CD4-positive, alpha-beta T cell treated with Interleukin-12 subunit alpha and Interleukin-12 subunit beta, for 1 hour (primary cell): Measurements from ENCODE around the gene PNPLA2.

Source experiments
- DNase-seq: peaks from one replicate; pipeline ENCODE4 v3.0.0-alpha.2; 2020

The PNPLA2 gene

GRCh38 chr11:846496-847098 lies 27.9 kb downstream of the PNPLA2 start:
- DNase-seq, result no peak

GRCh38 chr11:847876-848275 lies 29.2 kb downstream of the PNPLA2 start:
- DNase-seq, result no peak

DNA sequence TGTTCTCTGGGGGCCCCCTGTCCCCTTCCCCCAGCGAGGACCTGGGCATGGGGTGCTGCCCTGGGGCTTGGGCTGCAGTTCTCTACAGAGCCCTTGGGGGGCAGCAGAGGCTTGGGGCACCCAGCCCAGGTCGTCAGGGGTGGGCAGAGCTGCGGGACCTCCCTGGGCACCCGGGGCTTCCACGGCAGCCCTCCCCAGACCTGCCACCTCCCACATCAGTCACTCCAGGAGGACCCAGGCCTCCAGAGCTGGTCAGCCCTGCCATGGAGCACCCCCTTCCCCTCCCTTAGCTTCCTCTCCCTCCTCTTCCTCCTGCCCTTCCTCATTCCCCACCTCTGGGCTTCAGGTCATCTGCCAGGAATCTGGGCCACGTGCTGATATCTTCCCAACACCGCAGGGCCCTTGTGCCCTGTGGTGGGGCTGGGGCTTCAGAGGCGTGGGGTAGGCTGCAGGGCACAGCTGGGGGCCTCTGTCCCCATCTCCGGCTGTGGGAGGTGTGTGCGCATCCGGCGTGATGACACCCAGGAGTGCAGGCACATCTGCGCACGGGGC lies 29.7 kb downstream of the PNPLA2 start:
- peak; percentile 74 for DNase-seq

- peak; percentile 51 for DNase-seq
These were observed 30.6 kb downstream of the PNPLA2 start for GRCh38 chr11:849104-849824.

DNA sequence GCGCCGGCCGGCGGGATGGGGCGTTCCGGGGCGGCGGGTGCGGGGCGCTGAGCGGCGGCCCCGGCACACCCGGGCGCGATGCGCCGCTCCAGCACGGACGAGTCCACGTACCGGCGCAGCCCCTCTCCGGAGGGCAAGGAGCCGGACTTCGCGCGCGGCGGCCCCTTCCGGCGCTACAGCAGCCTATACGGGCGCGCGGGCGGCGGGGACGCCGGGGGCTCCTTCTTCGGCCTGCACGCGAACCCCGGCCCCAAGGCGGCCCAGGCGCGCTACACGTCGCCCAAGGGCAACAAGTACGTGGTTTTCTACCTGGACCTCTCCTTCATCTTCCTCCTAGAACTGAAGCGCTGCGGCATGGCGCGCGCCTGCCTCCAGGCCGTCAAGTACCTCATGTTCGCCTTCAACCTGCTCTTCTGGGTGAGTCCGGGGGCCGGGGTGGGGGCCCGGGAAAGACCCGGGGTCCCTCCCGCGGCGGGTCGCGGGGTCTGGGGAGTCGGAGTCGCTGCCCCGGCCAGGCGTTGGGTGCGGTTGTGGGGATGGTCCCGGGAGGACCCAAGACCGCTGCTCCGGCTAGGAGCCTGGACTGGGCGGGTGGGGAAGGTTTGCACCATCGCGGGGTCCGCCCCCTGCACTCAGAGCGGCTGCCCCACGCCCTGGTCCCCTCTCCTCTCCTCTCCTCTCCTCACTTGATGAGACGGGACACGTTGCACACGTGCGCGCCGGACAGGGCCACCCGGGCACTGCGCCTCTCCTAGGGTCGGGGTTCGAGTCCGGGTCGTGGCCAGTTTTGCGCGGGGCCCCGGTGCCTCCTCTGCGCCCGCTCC lies 31.4 kb downstream of the PNPLA2 start:
- DNase-seq, result no peak

GRCh38 chr11:850775-851763 lies 32.4 kb downstream of the PNPLA2 start:
- DNase-seq, result no peak

DNA sequence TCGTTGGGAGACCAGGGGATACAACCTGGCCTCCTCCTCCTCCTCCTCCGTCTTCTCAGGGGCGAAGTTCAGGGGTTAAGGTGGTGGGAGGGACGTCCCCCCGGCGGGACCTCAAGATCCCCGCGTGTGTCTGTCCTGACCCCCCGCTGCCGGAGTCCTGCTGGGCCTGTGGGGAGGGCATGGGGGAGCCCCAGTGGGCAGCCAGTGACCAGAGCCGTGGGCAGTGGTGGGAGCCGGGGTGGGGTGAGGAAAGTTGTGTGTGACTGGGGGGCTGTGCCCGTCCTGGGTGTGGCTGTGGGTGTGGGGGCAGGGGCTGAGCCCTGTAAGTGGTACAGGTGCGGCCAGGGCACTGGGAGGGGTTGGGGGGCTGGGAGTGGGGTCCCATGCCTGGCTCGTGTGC lies 34.0 kb downstream of the PNPLA2 start:
- no peak for DNase-seq

DNA sequence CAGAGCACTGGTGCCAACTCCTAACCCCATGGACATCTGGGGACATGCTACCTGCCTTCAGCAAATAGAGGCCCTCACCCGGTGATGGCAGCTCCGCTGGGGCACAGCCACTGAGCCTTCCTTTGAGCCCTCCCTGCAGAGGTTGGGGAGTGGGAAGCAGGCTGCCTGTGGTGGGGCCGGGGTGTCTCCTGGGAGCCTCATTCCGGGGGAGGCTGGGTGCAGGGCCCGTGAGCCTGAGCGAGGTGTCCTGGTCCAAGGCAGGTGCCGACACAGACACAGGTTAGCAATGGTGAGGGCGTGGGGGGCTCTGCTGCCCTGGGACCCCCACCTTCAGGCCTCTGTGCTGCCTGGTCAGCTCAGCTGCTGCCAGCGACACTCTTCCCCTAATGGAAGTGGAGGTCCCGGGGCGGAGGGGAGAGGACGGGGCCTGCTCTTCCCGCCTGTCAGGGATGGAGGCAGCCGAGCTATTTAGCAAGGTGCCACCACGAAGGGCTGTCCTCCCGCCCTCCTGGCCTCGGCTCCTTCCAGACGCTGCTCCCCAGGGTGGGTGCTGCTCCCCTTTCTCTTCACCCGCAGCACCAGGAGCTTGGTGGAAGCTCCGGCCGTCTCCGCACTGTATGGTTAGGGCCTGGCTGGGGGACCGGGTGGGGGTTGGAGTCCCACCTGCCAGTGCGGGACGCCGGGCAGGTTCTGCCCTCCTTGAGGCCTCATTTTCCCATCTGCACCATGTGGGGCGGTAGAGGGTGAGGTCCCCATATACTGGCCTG lies 35.2 kb downstream of the PNPLA2 start:
- DNase-seq, result no peak

GRCh38 chr11:854601-855329 lies 36.1 kb downstream of the PNPLA2 start:
- DNase-seq, result no peak

GRCh38 chr11:855330-855674 lies 36.6 kb downstream of the PNPLA2 start:
- no peak for DNase-seq

- no peak for DNase-seq
These were observed 37.1 kb downstream of the PNPLA2 start for GRCh38 chr11:855796-856195.

DNA sequence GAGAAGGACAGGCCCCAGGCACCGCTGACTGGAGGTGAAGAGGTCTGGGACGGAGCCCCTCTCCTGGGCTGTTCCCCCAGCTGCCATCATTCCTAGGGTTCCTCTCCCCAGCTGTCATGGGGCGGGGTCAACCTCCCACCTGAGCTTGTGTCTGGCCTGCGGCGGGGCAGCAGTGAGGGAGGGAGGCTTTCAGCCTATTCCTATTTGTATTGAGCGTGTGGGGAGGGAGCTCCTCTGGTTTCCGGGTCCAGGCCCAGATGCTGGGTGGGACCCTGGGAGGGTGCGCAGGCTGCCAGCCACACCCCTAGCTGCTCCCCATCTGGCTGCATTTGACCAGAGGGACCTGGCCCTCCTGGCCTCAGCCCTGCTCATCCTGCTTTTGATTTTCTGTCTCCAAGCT lies 37.7 kb downstream of the PNPLA2 start:
- DNase-seq, result no peak

DNA sequence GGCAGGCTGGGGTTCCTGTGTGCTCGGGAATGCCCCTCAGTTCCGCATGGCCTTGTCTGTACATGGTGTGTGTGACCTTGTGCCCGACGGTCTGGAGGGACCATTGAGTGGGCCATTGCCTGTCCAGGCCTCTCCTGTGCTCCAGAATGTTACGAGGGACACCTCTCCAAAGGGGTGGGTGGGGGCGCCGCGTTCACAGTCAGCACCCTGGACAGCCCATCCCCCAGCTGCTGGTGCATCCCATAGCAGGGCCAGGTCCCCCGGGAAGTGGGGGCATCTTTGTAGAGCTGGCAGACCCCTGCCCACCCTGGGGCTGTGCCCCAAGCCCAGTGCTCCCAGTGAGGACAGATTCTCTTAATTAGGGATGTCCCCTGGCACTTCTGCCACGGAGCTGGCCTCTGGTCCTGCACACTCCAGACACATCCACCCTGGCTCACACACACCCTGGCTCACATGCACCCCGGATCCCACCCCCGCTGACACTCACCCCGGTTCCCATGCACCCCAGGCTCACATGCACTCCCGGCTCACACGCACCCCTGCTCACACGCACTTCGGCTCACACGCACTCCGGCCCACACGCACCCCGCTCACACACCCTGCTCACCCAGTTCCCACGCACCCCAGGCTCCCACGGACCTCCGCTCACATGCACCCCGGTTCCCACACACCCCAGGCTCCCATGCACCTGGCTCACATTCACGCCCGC lies 39.5 kb downstream of the PNPLA2 start:
- DNase-seq, result no peak

DNA sequence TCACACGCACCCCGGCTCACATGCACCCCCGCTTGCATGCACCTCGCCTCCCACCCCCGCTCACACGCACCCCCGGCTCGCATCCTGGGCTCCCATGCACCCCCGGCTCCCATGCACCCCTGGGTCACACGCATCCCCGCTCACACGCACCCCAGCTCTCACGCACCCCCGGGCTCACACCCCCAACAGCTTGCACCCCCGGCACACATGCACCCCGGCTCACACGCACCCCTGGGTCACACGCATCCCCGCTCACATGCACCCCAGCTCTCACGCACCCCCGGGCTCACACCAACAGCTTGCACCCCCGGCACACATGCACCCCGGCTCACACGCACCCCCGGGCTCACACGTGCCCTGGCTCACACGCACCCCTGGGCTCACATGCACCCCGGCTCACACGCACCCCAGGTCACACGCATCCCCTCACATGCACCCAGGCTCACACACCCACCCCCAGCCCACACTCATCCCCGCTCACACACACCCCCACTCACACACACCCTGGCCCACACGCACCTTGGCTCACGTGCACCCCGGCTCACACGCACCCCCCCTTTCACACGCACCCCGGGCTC lies 40.1 kb downstream of the PNPLA2 start:
- no peak for DNase-seq

DNA sequence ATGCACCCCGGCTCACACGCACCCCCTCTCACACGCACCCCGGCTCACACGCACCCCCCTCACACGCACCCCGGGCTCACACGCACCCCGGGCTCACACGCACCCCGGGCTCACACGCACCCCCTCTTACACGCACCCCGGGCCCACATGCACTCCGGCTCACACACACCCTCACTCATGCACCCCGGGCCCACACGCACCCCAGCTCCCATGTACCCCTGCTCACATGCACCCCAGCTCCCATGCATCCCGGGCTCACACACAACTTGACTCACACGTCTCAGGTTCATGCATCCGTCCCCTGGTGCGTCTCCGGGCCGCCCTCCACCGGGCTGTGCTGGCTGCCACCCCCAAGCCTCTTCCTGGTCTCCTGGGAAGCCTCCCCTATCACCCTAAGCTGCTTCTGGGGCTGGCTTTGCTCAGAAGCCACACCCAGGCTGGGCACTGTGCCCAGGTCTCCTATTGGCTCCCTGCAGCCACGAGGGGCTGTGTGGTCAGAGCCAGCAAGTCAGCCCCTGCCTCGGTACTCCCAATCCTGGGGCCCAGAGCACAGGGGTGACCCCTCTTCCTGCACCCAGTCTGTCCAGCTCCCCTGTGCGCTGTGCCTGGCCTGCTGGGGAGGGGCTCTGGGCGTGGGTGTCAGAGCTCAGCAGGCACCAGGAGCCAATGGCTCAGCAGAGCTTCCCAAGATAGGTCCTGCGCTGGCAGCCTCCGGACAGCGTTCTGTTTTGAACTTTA lies 40.8 kb downstream of the PNPLA2 start:
- DNase-seq, result no peak

DNA sequence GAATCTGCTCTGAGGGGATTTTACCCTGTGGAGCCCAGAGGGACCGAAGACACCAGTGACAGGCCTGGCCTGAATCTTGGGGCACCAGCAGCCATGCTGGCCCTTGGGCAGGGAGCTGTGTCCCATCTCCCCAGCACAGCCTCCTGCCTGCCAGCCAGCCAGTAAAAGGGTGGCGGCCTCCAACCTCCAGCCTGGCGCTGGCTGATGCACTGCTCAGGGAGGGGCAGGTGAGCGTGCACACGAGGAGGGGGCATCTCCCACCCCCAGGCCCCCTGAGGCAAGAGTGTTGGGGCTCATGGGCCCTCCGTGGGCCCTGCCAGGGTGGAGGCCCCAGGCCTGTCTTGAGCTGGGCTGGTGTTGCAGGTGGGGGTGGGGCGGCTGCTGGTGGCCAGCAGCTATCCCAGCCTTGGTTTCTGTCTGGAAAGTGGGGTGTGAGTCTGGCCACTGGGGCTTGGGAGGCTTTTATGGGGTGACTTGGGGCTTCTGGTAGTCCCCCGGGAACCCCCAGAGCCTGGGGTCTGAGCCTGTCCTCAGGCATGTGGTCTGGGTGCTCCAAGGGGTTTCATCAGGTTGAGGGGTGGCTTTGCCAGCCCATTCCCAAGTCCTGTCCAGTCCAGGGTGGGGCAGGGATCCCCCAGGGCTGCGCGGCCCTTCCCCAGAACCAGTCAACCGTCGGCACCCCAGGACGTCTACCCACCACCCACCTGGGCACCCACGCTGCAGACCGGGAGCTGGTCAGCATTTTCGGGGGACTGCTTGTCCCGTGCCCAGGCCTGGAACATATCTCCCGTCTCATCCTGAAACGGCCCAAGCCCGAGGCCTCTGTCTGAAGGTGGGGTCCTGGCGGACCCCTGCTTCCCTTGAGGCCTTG lies 41.8 kb downstream of the PNPLA2 start:
- no peak for DNase-seq

GRCh38 chr11:861105-861479 lies 42.4 kb downstream of the PNPLA2 start:
- no peak for DNase-seq

DNA sequence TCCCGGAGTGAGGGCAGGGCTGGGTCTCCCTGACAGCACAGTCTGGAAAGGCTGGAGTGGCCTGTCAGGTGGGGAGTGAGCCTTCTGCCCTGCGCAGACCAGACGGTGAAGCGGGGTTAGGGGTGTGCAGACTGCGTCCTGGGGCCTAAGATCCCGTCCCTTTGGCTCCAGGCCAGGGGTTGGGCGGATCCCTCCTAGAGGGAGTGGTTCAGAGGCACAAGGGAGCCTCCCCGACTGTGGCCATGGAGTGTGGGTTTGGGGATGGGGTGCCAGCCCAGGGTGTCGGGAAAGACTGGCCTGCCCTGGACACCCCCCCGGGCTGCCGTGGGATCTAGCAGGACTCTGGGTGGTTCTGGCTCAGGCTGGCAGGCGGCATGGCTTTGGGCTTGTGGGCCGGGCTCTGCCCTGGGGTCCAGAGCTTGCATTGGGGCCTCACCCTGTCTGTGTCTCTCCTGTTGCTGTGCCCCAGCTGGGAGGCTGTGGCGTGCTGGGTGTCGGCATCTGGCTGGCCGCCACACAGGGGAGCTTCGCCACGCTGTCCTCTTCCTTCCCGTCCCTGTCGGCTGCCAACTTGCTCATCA lies 43.5 kb downstream of the PNPLA2 start:
- DNase-seq, result no peak
